GM19099 (cell line): ENCODE measurements around the gene NKAIN2.

Experiments
- POLR2A ChIP-seq: IDR thresholded peaks from 3 replicates; pipeline ENCODE4 v1.6.1; 2011; ENCODE audit warnings: low read depth; ENCODE audit not compliant: insufficient read length; ENCODE audit errors: extremely low read depth

The NKAIN2 gene

GRCh38 chr6:124119596-124119995 lies 315.9 kb downstream of the NKAIN2 start:
- TF ChIP-seq POLR2A, result no peak

GRCh38 chr6:124123617-124124209 lies 320.0 kb downstream of the NKAIN2 start:
- TF ChIP-seq POLR2A, result no peak

- no peak for TF ChIP-seq POLR2A
Measured at GRCh38 chr6:124131259-124131658, 327.6 kb downstream of the NKAIN2 start.

GRCh38 chr6:124131779-124132178 lies 328.1 kb downstream of the NKAIN2 start:
- TF ChIP-seq POLR2A, result no peak

- TF ChIP-seq POLR2A, result no peak
Measured at GRCh38 chr6:124132256-124132655, 328.6 kb downstream of the NKAIN2 start.

- no peak for TF ChIP-seq POLR2A
Measured at GRCh38 chr6:124142852-124143251, 339.2 kb downstream of the NKAIN2 start.

GRCh38 chr6:124143435-124143834 lies 339.8 kb downstream of the NKAIN2 start:
- no peak for TF ChIP-seq POLR2A

GRCh38 chr6:124147621-124148020 lies 344.0 kb downstream of the NKAIN2 start:
- no peak for TF ChIP-seq POLR2A

- TF ChIP-seq POLR2A, result no peak
Measured at GRCh38 chr6:124148236-124148957, 344.7 kb downstream of the NKAIN2 start.

- TF ChIP-seq POLR2A, result no peak
Measured at GRCh38 chr6:124149646-124150045, 346.0 kb downstream of the NKAIN2 start.

GRCh38 chr6:124158024-124158423 lies 354.4 kb downstream of the NKAIN2 start:
- no peak for TF ChIP-seq POLR2A

GRCh38 chr6:124163676-124164075 lies 360.0 kb downstream of the NKAIN2 start:
- no peak for TF ChIP-seq POLR2A

- no peak for TF ChIP-seq POLR2A
Measured at GRCh38 chr6:124164343-124164742, 360.7 kb downstream of the NKAIN2 start.

- TF ChIP-seq POLR2A, result no peak
Measured at GRCh38 chr6:124190256-124190655, 386.6 kb downstream of the NKAIN2 start.

- no peak for TF ChIP-seq POLR2A
Measured at GRCh38 chr6:124193132-124193531, 389.5 kb downstream of the NKAIN2 start.

- TF ChIP-seq POLR2A, result no peak
Measured at GRCh38 chr6:124197148-124197547, 393.5 kb downstream of the NKAIN2 start.
